GM18502 (cell line): Measurements from ENCODE around the gene PPP1R15B.

ENCODE experiments used
- ATAC-seq: cut with Tn5 transposase; IDR thresholded peaks from one replicate; pipeline ENCODE4 v1.9.1; 2021; ENCODE audit warnings: mild to moderate bottlenecking; ENCODE audit not compliant: unreplicated experiment, poor library complexity

Gene PPP1R15B

GRCh38 chr1:204445860-204446412 lies 34.3 kb upstream of the PPP1R15B start:
- ATAC-seq = no peak

DNA sequence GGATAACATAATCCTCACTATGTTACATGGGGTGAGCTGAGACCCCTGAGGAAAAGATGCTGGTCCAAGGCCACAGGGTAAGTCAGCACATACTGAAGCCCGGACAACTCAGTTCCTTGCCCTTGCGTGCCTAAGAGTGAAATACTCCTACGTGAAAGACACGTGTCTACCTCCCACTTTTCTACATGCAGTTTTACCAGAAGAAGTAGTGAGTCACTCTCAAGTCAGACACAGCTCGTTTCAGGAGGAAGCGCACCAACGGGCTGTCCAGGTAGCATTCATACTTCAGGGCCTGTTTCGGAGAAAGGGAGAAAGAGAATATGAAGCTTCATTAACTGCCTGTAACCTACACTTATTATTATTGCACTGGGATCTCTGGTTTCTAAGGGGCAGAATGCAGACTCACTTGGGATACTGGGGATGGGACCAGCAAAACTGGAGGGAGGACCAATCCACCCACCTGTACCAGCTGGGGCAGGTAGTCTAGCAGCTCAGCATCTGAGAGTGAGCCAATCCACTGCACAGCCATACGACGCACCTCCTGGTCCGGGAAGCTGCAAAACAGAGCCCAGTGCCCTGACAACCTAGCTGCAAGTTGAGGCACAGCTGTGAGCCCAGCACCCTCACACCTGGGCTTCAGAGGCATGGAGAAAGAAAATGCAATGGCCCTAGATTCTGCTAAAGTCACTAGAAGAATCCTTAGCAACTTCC lies 32.4 kb upstream of the PPP1R15B start:
- ATAC-seq = no peak

DNA sequence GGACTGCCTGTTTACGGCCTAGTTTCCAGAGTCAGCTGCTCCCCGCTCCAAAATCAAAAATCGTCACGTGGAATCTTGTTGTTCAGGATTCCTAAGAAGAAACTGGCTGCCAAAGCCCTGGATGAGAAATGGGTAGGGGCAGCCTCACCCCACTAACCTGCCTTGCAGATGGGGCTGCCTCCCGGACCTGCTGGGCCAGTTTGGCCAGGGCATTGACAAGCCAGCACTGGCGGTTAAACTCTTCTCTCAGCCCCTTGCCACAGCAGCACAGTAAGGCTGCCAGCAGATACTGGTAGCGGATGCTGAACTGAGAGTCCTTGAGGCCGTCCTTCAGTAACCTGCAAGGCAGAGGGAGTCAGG lies 31.6 kb upstream of the PPP1R15B start:
- ATAC-seq = no peak

GRCh38 chr1:204442376-204443259 lies 31.0 kb upstream of the PPP1R15B start:
- no peak for ATAC-seq

DNA sequence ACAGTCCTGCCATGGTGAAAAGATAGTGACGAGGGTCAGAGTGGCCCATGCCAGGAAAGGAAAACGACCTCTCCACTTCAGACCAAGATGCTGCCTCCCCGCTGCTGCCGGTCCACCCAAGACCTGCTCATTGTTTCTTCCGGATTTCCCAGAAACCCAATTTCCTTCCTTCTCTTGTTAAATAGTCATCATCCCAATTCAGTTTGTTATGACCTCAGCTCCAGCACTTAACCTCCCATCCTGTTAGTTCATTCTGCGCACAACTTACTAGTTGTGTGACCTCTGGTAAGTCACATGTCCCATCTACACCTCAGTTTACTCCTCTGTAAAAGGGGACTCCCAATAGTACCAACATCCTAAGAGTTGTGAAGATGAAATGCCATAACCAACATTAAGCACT lies 29.9 kb upstream of the PPP1R15B start:
- ATAC-seq = no peak

- no peak for ATAC-seq
These were observed 28.2 kb upstream of the PPP1R15B start for GRCh38 chr1:204439621-204440375.

DNA sequence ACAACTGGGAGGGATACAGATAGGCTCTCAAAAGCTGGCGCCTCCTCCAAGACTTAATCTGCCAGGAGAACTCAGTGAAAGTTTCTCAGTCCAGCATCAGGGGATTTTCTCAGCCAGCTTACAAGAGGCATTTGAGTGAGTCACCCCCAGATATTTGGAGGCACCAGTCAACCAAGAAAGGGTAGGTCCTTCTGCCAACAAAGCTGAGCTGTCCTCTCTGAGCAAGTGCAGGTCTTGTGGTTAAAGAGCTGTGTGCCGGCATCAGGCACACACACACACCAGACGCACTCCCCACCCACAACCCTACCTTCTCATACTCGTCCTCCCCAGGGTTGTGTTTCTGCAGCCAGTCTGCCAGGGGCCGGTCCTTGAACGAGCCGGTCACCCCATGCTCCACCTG lies 27.0 kb upstream of the PPP1R15B start:
- no peak for ATAC-seq

GRCh38 chr1:204437796-204438570 lies 26.4 kb upstream of the PPP1R15B start:
- ATAC-seq = no peak

DNA sequence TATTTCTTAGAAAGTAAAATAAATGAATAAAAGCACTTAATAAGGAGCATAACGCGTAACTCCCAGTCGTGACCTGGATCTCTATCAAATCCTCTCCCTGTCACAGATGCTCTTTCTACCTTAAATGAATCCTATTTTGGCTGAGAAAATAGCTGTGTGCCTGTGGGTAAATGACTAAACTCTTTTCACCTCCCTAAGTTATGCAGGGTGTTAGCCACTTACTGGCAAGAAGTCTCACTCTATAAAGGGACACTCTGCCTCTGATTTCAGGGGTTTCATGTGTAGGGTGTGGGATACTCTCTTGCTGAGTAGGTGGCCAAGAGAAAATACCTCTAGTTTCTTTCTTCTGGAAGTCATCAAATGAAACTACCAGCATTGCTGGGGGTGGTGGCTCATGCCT lies 24.3 kb upstream of the PPP1R15B start:
- no peak for ATAC-seq

DNA sequence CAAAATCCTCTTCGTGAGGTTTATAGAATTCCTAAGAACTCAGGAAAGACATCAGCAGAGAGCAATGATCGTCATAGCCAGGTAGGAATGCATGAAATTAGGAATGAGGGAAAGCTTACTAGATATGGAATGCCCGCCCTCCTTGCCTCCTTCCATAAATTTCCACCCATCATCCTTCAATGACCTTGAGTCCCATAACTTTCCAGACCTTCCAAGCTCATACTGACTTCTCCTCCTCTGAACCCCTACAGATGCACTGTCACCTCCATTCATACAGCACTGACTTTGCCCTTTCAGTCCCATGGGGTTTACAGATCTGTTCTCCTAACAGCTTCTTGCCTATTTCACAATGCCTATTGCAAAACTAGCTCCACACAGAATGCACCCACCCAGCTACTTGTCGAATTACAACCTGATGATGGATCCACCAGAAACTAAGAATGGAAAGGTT lies 23.8 kb upstream of the PPP1R15B start:
- no peak for ATAC-seq

- no peak for ATAC-seq
These were observed 22.6 kb upstream of the PPP1R15B start for GRCh38 chr1:204434116-204434755.

DNA sequence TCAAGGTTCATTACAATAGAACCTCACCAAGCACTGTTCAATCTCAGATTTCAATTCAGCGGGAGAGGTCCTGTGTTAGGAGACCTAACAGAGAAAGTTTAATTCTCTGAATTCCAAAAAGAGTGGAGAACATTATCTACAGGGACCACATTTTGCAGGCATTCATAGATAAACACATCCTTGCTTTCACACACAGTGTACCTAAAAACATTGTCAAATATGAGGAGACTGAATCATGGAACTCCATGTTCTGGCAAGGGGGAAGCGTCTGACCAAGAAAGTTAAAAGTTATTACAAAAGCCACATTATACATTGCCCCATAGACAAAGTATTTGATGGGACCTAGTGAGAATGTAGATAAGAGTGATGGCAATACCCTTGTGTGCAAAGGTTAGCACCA lies 21.1 kb upstream of the PPP1R15B start:
- no peak for ATAC-seq

GRCh38 chr1:204431310-204432184 lies 19.9 kb upstream of the PPP1R15B start:
- ATAC-seq = no peak

DNA sequence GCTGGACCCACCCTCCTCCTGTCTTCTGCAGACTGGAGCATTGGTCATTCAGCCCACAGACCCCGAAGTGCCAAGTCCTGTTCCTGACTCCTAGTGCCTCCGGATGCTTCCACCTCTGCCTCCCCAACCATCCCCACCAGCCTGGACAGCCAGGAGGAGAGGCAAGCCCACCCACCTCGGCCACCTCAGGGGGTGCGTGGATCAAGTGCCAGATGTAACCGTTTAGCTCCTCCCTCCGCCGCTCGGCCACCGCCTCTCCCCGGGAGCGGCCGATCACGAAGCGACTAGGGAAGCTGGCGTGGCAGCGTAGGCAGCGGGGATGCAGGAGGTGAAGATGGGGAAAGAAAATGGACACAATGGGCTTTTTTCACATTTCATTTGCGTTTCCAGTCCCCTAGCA lies 18.1 kb upstream of the PPP1R15B start:
- no peak for ATAC-seq

DNA sequence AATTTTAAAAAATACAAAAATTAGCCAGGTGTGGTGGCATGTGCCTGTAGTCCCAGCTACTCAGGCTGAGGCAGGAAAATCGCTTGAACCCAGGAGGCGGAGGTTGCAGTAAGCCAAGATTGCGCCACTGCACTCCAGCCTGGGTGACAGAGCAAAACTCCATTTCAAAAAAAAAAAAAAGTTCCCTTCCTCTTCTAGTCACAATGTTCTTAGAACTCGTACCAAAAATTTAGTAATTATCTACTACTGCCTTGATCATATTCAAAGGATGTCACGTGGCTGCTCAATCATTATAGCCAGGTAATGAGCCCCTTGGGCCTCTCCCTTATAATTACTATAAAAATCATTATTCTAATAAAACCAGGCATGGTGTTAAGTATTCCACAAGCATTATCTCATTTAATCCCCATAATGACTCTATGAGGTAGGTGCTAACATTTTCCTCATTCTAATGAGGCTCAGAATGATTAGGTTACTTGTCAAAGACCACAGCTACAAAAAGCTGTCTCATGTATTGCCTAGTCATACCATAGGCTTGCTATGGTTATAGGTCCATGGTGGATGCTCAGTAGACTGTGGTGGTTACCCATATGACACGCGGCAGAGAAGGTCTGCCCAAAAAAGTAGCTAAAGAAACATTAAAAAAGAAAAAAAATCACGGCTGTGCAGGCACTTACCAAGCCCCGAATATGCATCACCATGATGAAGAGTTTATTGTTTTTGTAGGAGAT lies 15.5 kb upstream of the PPP1R15B start:
- no peak for ATAC-seq

DNA sequence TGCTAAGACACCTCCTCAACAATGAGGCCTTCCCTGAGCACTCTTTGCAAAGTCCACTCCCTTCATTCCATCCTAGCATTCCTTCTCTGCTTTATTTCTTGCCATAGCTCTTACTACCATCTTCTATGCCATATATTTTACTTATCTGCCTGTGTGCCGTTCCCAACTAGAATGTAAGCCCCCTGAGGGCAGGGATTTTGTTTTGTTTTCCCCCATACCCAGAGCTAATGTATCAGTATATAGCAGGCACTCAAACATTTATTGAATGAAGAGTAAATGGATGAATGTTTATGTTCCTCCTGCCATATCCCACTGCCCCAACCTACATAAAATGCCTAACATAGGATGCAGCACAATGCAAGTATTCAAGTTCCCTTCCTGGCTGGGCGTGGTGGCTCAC lies 14.9 kb upstream of the PPP1R15B start:
- ATAC-seq = no peak

- no peak for ATAC-seq
These were observed 14.4 kb upstream of the PPP1R15B start for GRCh38 chr1:204426035-204426436.

DNA sequence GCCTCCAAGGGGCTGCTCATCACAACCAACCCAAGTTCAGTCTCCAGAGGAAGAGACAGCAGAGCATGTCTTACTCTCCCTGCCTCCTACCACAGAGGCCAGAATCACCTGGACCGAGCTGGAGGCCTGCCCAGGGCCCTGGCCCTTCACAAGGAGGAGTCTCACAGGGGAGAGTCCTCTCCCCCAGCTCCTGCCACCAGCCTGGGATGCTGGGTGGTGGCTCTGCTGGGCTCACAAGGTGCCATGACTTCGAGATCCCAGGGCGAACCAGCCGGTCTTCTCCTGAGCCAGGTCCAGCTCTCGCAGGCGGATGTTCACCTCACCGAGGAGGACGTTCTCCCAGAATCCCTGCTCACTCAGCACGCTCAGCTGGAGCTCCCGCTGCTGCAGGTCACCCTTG lies 13.0 kb upstream of the PPP1R15B start:
- ATAC-seq = no peak
